GM18858 (cell line): ENCODE results near the gene SHROOM2.
"Not testable (repeated sequence)": the region's sequence is repeated elsewhere in the genome, so short reads cannot be mapped to it uniquely, and the experiment has no call there.

Experiments
- ATAC-seq: cut with Tn5 transposase; IDR thresholded peaks from one replicate; pipeline ENCODE4 v1.9.1; 2021; ENCODE audit not compliant: unreplicated experiment

SHROOM2 gene

GRCh38 chrX:9785944-9786797, at the start of gene SHROOM2:
Gene SHROOM2, plus strand, starts transcription at chrX:9786429. Its CDS starts 117 bp downstream, at chrX:9786546.
- no peak for ATAC-seq

- no peak for ATAC-seq
Measured at GRCh38 chrX:9737363-9737762, 48.9 kb upstream of the SHROOM2 start.

GRCh38 chrX:9738151-9738550, 48.1 kb upstream of the SHROOM2 start:
- ATAC-seq: no peak

- no peak for ATAC-seq
Measured at GRCh38 chrX:9739130-9739529, 47.1 kb upstream of the SHROOM2 start.

- ATAC-seq: no peak
Measured at GRCh38 chrX:9745417-9746115, 40.7 kb upstream of the SHROOM2 start.

GRCh38 chrX:9746148-9746888, 39.9 kb upstream of the SHROOM2 start:
- no peak for ATAC-seq

- no peak for ATAC-seq
Measured at GRCh38 chrX:9747644-9748043, 38.6 kb upstream of the SHROOM2 start.

GRCh38 chrX:9749146-9749692, 37.0 kb upstream of the SHROOM2 start:
- ATAC-seq: no peak

GRCh38 chrX:9757366-9757765, 28.9 kb upstream of the SHROOM2 start:
- ATAC-seq: no peak

GRCh38 chrX:9758021-9758638, 28.1 kb upstream of the SHROOM2 start:
- no peak for ATAC-seq

GRCh38 chrX:9759337-9759736, 26.9 kb upstream of the SHROOM2 start:
- ATAC-seq: no peak

- no peak for ATAC-seq
Measured at GRCh38 chrX:9765072-9765736, 21.0 kb upstream of the SHROOM2 start.

- ATAC-seq: no peak
Measured at GRCh38 chrX:9765737-9766097, 20.5 kb upstream of the SHROOM2 start, which contains the start of gene GPR143. Gene GPR143, minus strand, starts transcription at chrX:9765847. Its CDS starts 30 bp downstream, at chrX:9765817.

- no peak for ATAC-seq
Measured at GRCh38 chrX:9767375-9767774, 18.9 kb upstream of the SHROOM2 start.

- ATAC-seq: not testable (repeated sequence)
Measured at GRCh38 chrX:9768321-9768839, 17.8 kb upstream of the SHROOM2 start.

GRCh38 chrX:9770319-9770718, 15.9 kb upstream of the SHROOM2 start:
- ATAC-seq: no peak

GRCh38 chrX:9772943-9773342, 13.3 kb upstream of the SHROOM2 start:
- no peak for ATAC-seq

GRCh38 chrX:9775930-9776329, 10.3 kb upstream of the SHROOM2 start:
- no peak for ATAC-seq

- ATAC-seq: no peak
Measured at GRCh38 chrX:9781941-9782340, 4.3 kb upstream of the SHROOM2 start.

- ATAC-seq: no peak
Measured at GRCh38 chrX:9784332-9784731, 1.9 kb upstream of the SHROOM2 start.
